Gastroesophageal sphincter (tissue), 4 donors: ENCODE data around the gene NPHP3. TPM values are rescaled to one million over a fixed set of nuclear protein-coding genes. Genes with fewer than 3 reads are reported as not detected.

ENCODE experiments used
- ATAC-seq: fragments of 150-250 bp; one replicate; pipeline ENCODE4 v1.9.1; 2016; ENCODE audit warnings: mild to moderate bottlenecking, moderate library complexity
- H3K27ac ChIP-seq, 4 donors: fragments of 200-600 bp; sonication (generic) in 3 of 4; 1 replicate in 3 of 4; 2 replicates in 1 of 4; pipeline ENCODE4 v1.5.1; 2016 to 2019
- H3K27me3 ChIP-seq: fragments of 200-600 bp; sonication (generic); one replicate; pipeline ENCODE4 v1.5.1; 2019
- H3K36me3 ChIP-seq, 2 donors: fragments of 200-600 bp; sonication (generic); one replicate each; pipeline ENCODE4 v1.5.1; 2019; ENCODE audit warnings: control low read depth in 1 of 2
- H3K4me1 ChIP-seq, 3 donors: fragments of 200-600 bp; sonication (generic); 1 replicate in 2 of 3; 2 replicates in 1 of 3; pipeline ENCODE4 v1.5.1; 2016 to 2019; ENCODE audit warnings: control low read depth in 2 of 3
- H3K4me3 ChIP-seq, 2 donors: fragments of 200-600 bp; sonication (generic); one replicate each; pipeline ENCODE4 v1.5.1; 2019; ENCODE audit warnings: mild to moderate bottlenecking in 1 of 2, moderate library complexity in 1 of 2
- H3K9me3 ChIP-seq, 3 donors: fragments of 200-600 bp; sonication (generic); one replicate each; pipeline ENCODE4 v1.5.1; 2017 to 2019; ENCODE audit warnings: control low read depth in 2 of 3
- EP300 ChIP-seq: sonication (generic); formaldehyde crosslinking; IDR thresholded peaks from one replicate; pipeline ENCODE4 v1.6.1; 2017; ENCODE audit warnings: antibody characterized with exemption, mild to moderate bottlenecking
- POLR2A ChIP-seq, 2 donors: fragments of 450-650 bp; IDR thresholded peaks; one replicate each; pipeline ENCODE4 v1.6.1; 2017; ENCODE audit warnings: antibody characterized with exemption in 2 of 2, mild to moderate bottlenecking in 2 of 2, moderate library complexity in 1 of 2
- POLR2AphosphoS5 ChIP-seq: sonication (generic); formaldehyde crosslinking; IDR thresholded peaks from one replicate; pipeline ENCODE4 v1.6.1; 2017; ENCODE audit warnings: antibody characterized with exemption
- WGBS, 2 donors: methylation state at CpG; one replicate each; pipeline ENCODE4 v1.1.5; 2018; ENCODE audit warnings: low coverage in 1 of 2; 5-methylcytosine and 5-hydroxymethylcytosine counted together
- total RNA-seq, 4 donors: library from RNA; depleted of rRNA; stranded (reverse); fragments of >200 nt; gene quantifications; one replicate each; pipeline ENCODE4 v1.1.0, GENCODE V29; 2016
- TF ChIP-seq, protein P1 (sequence below), 4 experiments: fragments of 200-600 bp in 2 of 4; fragments of 450-650 bp in 2 of 4; sonication (generic) in 1 of 4; IDR thresholded peaks; one replicate each; pipeline ENCODE4 v1.5.1; 2017 to 2019; ENCODE audit warnings: antibody characterized with exemption in 4 of 4, mild to moderate bottlenecking in 2 of 4, moderate library complexity in 2 of 4

The NPHP3 gene, protein sequence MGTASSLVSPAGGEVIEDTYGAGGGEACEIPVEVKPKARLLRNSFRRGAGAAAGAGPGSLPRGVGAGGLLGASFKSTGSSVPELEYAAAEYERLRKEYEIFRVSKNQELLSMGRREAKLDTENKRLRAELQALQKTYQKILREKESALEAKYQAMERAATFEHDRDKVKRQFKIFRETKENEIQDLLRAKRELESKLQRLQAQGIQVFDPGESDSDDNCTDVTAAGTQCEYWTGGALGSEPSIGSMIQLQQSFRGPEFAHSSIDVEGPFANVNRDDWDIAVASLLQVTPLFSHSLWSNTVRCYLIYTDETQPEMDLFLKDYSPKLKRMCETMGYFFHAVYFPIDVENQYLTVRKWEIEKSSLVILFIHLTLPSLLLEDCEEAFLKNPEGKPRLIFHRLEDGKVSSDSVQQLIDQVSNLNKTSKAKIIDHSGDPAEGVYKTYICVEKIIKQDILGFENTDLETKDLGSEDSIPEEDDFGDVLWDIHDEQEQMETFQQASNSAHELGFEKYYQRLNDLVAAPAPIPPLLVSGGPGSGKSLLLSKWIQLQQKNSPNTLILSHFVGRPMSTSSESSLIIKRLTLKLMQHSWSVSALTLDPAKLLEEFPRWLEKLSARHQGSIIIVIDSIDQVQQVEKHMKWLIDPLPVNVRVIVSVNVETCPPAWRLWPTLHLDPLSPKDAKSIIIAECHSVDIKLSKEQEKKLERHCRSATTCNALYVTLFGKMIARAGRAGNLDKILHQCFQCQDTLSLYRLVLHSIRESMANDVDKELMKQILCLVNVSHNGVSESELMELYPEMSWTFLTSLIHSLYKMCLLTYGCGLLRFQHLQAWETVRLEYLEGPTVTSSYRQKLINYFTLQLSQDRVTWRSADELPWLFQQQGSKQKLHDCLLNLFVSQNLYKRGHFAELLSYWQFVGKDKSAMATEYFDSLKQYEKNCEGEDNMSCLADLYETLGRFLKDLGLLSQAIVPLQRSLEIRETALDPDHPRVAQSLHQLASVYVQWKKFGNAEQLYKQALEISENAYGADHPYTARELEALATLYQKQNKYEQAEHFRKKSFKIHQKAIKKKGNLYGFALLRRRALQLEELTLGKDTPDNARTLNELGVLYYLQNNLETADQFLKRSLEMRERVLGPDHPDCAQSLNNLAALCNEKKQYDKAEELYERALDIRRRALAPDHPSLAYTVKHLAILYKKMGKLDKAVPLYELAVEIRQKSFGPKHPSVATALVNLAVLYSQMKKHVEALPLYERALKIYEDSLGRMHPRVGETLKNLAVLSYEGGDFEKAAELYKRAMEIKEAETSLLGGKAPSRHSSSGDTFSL (N-terminal part only)
- total RNA-seq: 10 to 100 TPM; 20.5 to 49.8 (median 37.6) TPM

DNA sequence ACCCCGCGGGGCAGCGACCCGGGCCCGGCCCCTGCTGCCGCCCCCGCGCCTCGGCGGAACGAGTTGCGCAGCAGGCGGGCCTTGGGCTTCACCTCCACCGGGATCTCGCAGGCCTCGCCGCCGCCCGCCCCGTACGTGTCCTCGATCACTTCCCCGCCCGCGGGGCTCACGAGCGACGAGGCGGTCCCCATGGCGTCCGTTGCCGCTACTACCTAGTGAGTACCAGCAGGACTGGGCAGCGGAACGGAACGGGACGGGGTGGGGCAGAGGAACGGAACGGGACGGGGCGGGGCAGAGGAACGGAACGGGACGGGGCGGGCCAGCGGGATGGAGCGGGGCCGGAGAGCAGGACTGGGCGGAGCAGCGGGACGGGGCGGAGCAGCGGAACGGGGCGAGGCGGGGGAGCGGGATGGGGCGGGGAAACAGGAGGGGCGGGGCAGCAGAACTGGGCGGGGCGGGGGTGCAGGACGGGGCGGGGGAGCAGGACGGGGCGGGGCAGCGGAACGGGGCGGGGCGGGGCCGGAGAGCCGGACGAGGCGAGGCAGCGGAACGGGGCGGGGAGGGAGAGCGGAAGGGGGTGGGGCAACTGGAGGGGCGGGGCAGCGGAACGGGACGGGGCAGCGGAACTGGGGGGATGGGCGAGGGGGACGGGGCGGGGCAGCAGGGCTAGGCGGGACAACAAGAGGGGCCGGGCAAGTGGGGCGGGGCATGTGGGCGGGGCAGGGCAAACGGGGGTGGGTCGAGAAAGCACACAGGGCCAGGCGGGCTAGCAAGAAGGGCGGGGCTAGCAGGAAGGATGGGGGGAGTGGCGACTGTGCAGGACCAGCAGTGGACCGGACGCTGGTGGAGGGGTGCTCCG is at the start of gene NPHP3:
Gene NPHP3, minus strand, starts transcription at position 245 of the 859 bp plus-strand sequence. Its CDS starts 54 bp downstream, at position 191.
- peaks cover 9 to 50% (median 14%) of the 10 kb centered on the region in 3 donors for H3K4me1 ChIP-seq
- TF ChIP-seq POLR2A (IDR thresholded peaks at IDR 0.05) (peak; percentile 68 to 71), POLR2AphosphoS5 (peak; percentile 78), EP300 (no peak)
- TF ChIP-seq, protein P1, sequence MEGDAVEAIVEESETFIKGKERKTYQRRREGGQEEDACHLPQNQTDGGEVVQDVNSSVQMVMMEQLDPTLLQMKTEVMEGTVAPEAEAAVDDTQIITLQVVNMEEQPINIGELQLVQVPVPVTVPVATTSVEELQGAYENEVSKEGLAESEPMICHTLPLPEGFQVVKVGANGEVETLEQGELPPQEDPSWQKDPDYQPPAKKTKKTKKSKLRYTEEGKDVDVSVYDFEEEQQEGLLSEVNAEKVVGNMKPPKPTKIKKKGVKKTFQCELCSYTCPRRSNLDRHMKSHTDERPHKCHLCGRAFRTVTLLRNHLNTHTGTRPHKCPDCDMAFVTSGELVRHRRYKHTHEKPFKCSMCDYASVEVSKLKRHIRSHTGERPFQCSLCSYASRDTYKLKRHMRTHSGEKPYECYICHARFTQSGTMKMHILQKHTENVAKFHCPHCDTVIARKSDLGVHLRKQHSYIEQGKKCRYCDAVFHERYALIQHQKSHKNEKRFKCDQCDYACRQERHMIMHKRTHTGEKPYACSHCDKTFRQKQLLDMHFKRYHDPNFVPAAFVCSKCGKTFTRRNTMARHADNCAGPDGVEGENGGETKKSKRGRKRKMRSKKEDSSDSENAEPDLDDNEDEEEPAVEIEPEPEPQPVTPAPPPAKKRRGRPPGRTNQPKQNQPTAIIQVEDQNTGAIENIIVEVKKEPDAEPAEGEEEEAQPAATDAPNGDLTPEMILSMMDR (IDR thresholded peaks at IDR 0.05): peak in 2 of 4 experiments; percentile 1 to 28
- H3K4me3 ChIP-seq: peak within 1 kb of the TSS; percentile 77 to 88
- peak within 1 kb of the TSS; percentile 93 to 99 (median 97) for H3K27ac ChIP-seq
- peak; percentile 90 for ATAC-seq
- peaks cover 2 to 18% of the 10 kb centered on the region in 2 donors for H3K36me3 ChIP-seq
- no peaks in the 10 kb centered on the region for H3K9me3 ChIP-seq
- H3K27me3 ChIP-seq: no peaks in the 10 kb centered on the region
- 0% methylated on average over 9 of the region's 96 CpGs; no CpG with 5 or more reads in 1 of the 2 donors for WGBS, 2 donors

DNA sequence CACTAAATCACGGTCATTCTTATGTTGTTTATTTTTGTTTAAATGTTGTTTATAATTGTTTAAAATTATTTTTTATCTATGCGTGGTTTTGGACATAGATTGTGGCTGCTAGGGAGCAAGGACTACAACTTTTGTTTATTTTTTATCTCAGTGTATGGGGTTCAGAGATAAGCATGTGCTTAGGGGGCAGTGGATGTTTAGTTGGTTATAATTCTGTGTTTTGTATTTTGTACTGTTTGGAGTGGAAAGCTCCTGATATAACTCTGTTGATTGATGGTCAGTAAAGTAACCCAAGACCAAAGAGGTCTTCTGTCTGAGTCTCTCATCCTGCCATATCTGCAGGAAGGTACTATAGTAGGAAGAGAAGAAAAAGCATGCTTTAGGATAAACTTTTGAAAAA is 36.5 kb upstream of the NPHP3 start:
- H3K27me3 ChIP-seq: no peaks in the 10 kb centered on the region
- H3K9me3 ChIP-seq: no peaks in the 10 kb centered on the region
- no peak overlapping the region for H3K27ac ChIP-seq
- no peaks in the 10 kb centered on the region for H3K36me3 ChIP-seq
- H3K4me1 ChIP-seq: no peaks in the 10 kb centered on the region
- no peak for ATAC-seq
- no peak for TF ChIP-seq POLR2A (IDR thresholded peaks at IDR 0.05)
- TF ChIP-seq, protein P1 (IDR thresholded peaks at IDR 0.05): no peak
- no peak for TF ChIP-seq POLR2AphosphoS5
- no peak for TF ChIP-seq EP300
- WGBS, 2 donors: 13 to 50% methylated on average over 1 to 2 of the region's 2 CpGs
- H3K4me3 ChIP-seq: no peak overlapping the region

DNA sequence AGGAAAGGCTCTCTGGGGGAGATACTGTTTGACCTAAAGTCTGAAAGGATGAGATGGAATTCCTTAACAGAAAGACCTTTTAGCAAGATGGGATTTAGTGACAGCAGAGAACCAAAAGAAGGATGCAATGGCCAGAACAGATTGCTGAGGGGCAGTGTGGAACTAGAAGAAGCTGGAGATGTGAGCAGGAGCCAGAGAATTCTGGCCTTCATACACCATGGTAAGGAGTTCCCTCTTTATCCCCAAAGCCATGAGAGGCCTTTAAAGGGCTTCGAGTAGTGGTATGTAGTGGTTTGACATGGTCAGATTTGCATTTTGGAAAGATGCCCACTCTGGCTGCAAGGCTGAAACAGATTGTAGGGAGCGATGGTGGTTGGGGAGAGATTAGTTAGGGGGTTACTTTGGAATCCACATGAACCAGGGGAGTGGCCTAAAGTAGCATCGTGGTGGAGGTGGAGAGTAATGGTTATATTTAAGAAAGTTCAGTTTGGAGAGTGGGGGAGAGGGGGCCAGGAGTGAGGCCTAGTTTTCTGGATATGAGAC is 34.0 kb upstream of the NPHP3 start:
- Histone ChIP-seq H3K4me1 (peaks cover 0 to 9% (median 0%) of the 10 kb centered on the region in 3 donors), H3K36me3 (no peaks in the 10 kb centered on the region), H3K27me3 (no peaks in the 10 kb centered on the region), H3K4me3 (no peak overlapping the region), H3K27ac (no peak overlapping the region), H3K9me3 (no peaks in the 10 kb centered on the region)
- TF ChIP-seq, protein P1 (IDR thresholded peaks at IDR 0.05): no peak
- no peak for TF ChIP-seq POLR2A (IDR thresholded peaks at IDR 0.05)
- no peak for TF ChIP-seq EP300
- TF ChIP-seq POLR2AphosphoS5: no peak
- 73% methylated on average over 3 of the region's 3 CpGs; no CpG with 5 or more reads in 1 of the 2 donors for WGBS, 2 donors
- no peak for ATAC-seq

DNA sequence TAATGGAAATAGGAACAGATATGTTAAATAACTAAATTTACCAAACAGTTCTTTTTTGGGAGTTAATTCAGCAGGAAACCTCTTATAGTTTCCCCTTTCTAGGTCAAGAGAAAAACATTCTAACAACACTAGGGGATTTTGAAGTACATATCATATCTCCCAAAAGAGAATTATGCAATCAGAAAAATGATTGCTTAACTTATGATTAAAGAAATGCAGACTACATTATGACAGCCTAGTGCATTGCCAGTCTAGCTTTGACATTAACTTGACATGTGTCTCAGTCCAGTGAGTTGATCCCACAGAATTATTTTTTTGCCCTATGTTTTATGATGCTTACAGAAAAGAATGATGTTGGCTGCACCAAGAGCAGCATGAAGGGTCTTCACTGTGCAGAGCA is 31.7 kb upstream of the NPHP3 start:
- TF ChIP-seq EP300 (no peak), POLR2A (IDR thresholded peaks at IDR 0.05) (no peak), POLR2AphosphoS5 (no peak)
- TF ChIP-seq, protein P1 (IDR thresholded peaks at IDR 0.05): no peak
- H3K4me1 ChIP-seq: peaks cover 0 to 9% (median 0%) of the 10 kb centered on the region in 3 donors
- no peaks in the 10 kb centered on the region for H3K27me3 ChIP-seq
- H3K27ac ChIP-seq: no peak overlapping the region
- ATAC-seq: no peak
- H3K9me3 ChIP-seq: no peaks in the 10 kb centered on the region
- no peaks in the 10 kb centered on the region for H3K36me3 ChIP-seq
- H3K4me3 ChIP-seq: no peak overlapping the region
